D721Med (cell line): Measurements from ENCODE around the gene FAM83G.

ENCODE experiments used
- DNase-seq: peaks from one replicate; pipeline ENCODE4 v3.0.0; 2011; ENCODE audit warnings: low spot score; ENCODE audit not compliant: insufficient read length
- FAIRE-seq: peaks from 2 replicates; lab custom pipeline; 2011; peaks lifted over from hg19 to GRCh38; lab: Jason Lieb, UNC
- TF ChIP-seq, protein P1 (sequence below): IDR thresholded peaks from 2 replicates; pipeline ENCODE4 v1.5.1; 2012; ENCODE audit warnings: mild to moderate bottlenecking, control low read depth; ENCODE audit not compliant: insufficient read depth; ENCODE audit errors: missing control alignments

FAM83G gene

DNA sequence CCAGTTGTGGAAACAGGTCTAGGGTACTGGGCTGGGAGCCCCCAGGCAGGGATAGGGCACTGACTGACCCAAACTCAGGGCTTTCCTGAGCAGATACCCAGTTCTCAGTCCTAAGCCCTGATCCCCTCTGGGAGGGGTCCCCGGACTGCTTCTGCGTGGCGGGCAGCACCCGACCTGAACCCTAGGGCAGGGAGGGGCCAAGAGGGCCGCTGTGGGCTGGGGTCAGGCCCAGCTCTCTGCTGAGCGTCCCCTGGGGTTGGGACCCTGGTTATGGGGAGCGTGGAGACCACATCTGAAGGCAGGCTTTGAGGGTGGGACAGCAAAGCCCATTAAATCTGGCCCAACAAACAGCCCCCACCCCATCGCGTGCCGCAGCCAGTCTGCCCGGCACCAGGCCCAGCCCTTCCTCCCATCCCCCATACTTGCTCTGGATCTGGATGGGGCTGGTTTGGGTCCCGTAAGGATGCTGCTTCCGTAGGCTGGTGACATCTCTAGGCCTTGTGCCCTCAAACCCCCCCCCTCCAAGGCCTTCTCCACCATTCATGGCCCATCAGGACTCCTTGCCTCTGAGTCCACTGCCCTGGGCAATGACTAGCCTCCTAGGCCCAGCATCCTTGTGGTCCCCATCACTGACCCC, 691 bp upstream of the FAM83G start:
- DNase-seq = no peak
- TF ChIP-seq, protein P1, sequence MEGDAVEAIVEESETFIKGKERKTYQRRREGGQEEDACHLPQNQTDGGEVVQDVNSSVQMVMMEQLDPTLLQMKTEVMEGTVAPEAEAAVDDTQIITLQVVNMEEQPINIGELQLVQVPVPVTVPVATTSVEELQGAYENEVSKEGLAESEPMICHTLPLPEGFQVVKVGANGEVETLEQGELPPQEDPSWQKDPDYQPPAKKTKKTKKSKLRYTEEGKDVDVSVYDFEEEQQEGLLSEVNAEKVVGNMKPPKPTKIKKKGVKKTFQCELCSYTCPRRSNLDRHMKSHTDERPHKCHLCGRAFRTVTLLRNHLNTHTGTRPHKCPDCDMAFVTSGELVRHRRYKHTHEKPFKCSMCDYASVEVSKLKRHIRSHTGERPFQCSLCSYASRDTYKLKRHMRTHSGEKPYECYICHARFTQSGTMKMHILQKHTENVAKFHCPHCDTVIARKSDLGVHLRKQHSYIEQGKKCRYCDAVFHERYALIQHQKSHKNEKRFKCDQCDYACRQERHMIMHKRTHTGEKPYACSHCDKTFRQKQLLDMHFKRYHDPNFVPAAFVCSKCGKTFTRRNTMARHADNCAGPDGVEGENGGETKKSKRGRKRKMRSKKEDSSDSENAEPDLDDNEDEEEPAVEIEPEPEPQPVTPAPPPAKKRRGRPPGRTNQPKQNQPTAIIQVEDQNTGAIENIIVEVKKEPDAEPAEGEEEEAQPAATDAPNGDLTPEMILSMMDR = no peak
- no peak for FAIRE-seq

DNA sequence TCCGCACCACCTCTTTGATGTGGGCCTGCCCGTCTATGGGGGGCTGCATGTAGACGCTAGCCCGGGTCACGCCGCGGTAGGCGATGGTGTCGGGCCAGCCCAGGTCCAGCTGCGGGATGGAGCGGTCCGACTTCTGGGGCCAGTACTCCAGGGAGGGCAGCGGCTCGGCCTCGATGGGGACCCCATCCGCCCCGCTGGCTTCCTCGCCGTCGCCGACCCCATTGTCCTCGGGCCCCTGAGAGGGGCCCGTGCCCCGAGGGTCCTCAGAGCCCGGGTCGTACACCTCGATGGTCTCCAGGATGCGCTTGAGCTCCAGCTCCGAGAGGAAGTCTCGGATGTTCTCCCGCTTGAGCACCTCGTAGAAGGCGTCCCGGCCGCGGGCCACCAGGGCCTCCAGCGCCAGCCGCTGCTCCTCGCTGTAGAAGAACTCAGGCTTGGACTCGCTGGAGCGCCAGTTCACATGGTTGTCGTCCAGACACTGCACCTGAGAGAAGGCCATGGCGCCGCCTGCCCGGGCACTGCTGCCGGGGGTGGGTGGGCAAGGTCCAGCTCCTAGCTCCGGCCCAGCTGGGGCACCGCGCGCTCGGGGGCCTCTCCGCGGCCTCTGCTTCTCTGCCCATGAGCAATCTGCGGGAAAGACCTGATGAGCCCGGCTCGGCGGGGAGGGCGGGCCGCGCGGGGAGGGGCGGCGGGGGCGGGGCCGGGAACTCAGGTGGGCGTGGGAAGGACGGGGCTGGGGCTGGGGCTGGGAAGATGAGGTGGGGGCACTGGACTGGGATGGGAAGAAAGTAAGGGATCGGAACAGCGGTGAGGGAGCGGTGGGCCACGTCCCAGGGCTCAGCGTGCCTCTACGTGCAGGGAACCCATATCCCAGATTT, 782 bp downstream of the FAM83G start:
- peak; percentile 85 for DNase-seq
- TF ChIP-seq, protein P1 = no peak
- FAIRE-seq = no peak

DNA sequence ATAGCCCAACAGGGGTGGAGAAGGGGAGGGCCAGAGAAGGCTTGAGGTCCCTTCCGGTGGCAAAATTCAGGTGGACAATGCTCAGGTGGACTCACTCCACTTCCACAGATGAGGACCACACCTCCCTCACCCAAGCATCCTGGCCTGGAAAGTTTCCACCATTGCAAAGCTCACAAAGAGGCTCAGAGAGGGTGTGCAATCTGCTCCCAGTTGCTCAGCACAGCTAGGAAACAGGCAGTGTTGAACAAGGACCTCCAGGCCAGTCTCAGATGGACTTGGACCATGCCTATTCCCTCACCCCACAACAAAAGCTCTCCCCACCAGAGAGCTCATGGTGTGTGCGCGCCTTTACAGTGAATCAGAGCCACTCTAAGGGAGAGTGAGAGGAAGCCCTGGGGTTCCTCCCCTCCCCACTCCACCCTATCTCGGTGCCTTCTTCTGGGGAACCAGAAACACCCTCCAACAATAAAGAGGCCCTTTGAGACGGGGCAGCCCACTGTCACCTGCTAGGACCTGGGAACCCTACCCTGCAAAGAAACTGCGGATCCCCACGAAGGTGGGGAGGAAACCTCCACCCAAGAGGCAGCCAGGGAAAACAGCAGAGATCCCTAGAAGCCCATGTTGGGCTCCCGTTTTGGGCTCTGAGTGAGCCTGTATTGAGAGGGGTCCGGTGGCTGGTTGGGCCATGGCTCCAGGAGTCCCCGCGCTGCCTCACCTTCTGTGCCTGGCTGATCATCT, 1.6 kb downstream of the FAM83G start:
- FAIRE-seq = no peak
- TF ChIP-seq, protein P1 = no peak
- no peak for DNase-seq

DNA sequence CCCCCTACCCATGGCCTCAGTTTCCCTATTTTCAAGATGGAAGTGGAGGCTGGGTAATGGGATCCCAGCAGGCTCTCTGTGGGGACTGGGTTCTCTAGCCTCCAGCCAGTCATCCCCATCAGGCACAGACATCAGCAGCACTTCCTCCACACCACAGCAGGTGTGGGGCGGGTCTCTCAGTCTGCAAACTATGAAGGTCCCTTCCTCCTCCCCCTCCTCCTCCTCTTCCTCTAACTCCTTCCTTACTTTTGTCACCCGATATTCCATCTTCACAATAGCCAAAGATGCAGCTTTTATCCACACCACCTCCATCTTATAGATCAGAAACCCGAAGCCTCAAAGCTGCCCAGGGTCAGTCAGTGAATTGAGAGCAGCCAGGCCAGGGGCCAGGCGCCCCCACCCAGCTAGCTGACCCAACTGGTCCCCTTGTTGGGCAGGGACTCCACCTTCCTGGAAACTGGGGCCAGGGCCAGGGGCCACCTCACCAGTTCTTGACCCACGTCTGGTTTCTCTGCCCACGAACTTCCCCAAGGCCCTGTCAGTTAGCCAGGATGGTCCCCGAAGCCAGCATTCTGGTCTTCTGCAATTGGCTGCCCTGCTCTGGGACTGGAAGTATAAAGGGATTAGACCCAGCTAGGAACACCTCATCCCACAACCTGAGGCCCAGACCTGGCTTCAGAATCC, 2.5 kb downstream of the FAM83G start:
- FAIRE-seq (no peak), DNase-seq (no peak)
- TF ChIP-seq, protein P1 = no peak

DNA sequence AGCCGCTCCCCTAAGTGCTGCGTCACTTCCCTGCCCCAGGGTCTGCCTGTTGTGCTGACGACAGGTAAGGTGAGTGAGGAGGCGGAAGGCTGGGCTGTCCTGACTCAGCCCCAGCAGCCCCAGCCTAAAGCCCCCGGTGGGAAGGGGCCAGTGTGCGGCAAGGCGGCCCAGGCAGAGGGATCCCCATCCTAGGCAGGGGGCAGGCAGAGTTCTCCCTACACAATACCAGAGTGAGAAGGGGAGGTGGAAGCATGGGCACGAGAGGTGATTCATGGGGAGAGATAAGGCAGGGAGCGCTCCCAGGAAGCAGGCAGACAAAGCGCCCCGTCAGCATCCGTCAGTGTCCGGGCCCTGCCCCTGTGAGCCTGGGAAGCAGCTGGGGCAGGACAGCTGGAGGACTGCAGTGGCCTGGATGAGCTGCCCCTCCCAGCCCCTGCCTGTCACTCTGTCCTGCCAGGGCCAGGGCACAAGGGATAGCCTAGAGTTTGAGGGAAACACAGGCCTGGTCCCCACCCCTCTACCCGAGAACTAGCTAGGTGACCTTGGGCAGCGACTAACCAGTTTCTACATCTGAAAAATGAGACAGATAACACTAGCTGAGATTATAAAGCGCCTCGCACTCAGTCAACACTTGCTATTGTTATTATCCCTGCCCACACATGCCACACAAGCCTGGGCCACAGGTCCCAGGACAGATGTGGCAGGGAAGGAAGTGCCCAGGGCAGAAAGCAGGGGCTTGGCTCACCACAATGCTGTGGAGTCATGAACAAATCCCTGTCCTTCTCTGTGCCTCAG, 3.8 kb downstream of the FAM83G start:
- FAIRE-seq (no peak), DNase-seq (no peak)
- TF ChIP-seq, protein P1 = no peak

DNA sequence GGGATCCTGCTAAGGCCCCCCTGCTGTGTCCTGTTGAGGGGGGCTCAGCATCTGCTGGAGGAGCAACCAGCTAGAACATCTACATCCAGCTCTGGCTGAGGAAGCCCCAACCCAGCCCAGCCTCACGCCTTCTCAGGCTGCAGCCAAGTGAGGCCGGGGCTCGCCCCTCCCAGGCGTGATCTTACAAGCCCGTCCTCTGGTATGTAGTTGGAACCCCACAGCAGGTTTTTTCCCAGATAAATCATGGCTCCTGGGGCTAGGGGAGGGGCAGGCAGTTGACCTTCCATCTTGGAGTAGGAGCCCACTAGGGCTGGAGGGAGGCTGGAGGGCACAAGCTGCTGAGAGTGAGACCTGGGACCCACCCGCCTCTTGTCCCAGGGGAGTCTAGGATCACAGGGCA, 4.7 kb downstream of the FAM83G start:
- TF ChIP-seq, protein P1 = no peak
- FAIRE-seq (no peak), DNase-seq (no peak)
